NCI-H1092 treated with DMSO at 0.1 percent for 48 hours (cell line): ENCODE measurements around the gene GSTO2.
"Not testable (repeated sequence)": the region's sequence is repeated elsewhere in the genome, so short reads cannot be mapped to it uniquely, and the experiment has no call there.

Source experiments
- DNase-seq: peaks from one replicate; lab custom pipeline; 2025; lab: John Stamatoyannopoulos, UW

GSTO2 gene

DNA sequence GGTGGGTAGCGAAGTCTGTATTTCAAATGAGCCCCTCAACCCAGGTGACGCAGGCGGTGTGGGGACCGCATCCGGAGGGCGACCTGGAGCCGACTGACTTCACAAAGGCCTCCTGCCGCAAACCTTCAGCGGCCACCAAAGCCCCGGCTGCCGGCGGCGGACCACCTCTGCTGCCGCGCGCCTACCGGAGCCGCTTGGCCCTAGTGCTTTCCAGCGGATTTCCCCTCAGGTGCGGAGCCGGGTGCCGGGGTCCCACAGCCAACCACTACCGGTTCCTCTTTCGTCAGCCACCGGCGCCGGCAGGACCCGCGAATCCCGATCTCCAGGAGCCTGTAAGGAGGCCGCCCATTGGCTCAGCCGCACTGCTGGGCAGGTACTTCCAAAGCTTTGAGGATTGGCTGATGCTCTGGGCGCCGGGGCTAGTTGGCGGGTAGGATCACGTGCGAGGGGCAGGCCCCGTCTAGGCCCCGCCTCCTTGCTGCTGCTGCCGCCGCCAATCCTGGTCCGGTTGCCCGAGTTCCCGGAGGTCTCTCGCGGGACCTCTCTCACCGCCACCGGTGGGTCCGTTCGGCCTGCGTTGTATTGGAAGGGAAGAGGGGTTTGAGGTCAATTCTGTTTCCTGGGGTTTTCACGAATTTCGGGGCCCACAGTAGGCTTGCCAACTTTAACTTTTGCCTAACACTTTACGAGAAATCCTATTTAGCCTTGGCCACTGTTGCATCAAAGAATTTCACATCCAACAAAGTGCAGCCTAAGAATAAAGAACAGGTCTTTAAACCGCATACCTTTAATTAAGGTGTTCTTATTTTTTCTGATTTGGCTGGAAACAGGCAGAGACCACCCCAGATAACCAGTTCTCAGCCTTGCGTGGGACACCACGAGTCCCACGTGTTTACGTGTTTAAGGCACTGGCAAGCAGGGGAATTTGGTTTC, at the start of gene GSTO2:
Gene GSTO2, plus strand, starts transcription at position 472 of the 933 bp plus-strand sequence. CDS start 5,732 bp downstream, outside the sequence.
- peak; percentile 97 for DNase-seq

GRCh38 chr10:104220522-104220921, 48.5 kb upstream of the GSTO2 start:
- no peak for DNase-seq

- no peak for DNase-seq
These were observed 45.7 kb upstream of the GSTO2 start for GRCh38 chr10:104223304-104223703.

DNA sequence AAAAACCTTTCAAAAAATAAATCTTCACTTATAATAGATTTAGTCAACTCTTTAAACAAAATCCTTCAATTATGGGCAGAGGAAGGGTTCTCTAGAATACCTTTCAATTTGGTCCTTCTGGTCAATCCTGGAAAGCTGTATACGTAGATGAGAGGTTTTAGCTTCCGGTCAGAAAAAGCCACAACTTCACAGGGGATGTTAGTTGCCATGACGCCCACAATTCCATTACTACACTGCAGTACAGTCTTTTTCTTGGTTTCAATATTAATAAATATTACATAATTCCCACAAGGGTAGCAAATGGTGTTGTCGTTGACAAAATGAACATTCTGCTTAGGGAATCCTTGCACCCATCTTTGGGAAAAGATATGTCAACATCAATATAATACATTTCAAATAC, 38.5 kb upstream of the GSTO2 start:
- DNase-seq = no peak

DNA sequence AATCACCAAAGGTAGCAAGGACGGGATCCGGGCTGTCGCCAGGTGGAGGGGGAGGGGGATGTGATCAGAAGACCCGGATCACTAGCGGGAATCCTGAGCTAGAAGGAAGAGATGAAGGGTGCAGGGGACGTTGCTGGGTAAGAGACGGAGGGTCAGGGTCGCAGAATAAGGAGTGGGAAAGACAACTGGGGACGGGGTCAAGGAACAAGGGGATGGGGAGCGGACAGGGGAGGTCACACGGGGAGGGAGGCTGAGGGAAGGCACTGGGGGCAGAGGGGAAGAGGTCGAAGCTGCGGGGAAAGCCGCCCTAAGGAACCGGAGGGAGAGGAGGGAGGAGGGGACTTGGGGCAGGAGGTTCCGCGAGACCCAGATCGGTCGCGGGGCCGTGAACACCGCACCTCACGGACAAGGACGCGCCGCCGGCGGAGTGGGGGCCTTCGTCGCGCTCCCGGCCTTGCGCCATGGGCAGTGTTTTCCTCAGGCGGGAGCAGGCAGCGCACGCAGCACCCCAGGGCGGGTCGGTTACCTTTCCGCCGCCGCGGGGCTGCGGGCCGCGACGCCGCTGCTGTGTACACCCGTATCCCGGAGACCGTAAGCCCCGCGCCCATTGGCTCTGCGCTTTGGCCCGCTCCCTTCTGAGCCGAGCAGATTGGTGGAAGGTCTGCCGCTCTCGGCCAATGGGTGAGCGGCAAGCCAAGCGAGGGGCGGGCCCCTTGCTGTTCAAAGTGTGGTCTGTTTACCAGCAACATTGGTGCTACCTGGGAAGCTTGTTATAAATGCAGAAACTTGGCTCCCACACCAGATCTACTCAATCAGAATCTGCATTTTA, 37.0 kb upstream of the GSTO2 start, which contains the start of gene CFAP43:
Gene CFAP43, minus strand, starts transcription at position 581 of the 829 bp plus-strand sequence. Its CDS starts 118 bp downstream, at position 463.
- DNase-seq = peak; percentile 84

- no peak for DNase-seq
These were observed 36.3 kb upstream of the GSTO2 start for GRCh38 chr10:104232613-104233102.

- DNase-seq = no peak
These were observed 35.2 kb upstream of the GSTO2 start for GRCh38 chr10:104233817-104234216.

DNA sequence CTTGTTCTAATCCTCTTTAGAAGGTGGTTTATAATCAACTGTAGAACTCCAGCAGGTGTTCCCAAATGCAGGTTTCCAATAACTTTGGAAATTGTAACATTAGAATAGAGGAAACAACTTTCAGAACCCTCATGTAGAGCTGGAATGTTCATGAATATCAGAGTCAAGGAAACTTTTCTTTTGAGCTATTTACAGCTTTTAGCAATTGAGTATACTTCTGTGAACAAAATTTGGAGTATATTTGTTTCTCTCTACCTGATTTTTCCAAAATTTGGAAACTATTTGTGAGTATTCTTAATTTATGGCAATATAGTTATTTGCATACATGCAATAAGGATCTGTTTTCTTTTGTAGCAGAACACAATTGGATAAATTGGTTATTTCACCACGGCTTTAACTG, 34.0 kb upstream of the GSTO2 start:
- DNase-seq = no peak

- DNase-seq = no peak
These were observed 33.2 kb upstream of the GSTO2 start for GRCh38 chr10:104235801-104236200.

- no peak for DNase-seq
These were observed 28.9 kb upstream of the GSTO2 start for GRCh38 chr10:104240078-104240477.

- DNase-seq = no peak
These were observed 26.4 kb upstream of the GSTO2 start for GRCh38 chr10:104242545-104242944.

DNA sequence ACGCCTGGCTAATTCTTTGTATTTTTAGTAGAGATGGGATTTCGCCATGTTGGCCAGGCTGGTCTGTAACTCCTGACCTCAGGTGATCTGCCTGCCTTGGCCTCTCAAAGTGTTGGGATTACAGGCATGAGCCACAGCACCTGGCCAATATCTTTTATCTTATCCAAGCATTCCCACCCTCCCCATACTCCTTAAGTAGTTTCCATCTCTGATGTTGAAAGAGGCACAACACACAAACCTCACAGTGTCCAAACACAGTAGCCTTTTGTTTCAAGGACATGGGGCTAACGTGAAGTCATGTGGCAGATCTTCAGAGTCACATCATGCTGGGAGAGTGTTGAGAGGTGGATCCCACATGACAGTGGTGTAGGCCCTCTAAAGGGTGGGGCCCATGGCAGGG, 26.0 kb upstream of the GSTO2 start:
- not testable (repeated sequence) for DNase-seq

- no peak for DNase-seq
These were observed 25.5 kb upstream of the GSTO2 start for GRCh38 chr10:104243512-104243911.

DNA sequence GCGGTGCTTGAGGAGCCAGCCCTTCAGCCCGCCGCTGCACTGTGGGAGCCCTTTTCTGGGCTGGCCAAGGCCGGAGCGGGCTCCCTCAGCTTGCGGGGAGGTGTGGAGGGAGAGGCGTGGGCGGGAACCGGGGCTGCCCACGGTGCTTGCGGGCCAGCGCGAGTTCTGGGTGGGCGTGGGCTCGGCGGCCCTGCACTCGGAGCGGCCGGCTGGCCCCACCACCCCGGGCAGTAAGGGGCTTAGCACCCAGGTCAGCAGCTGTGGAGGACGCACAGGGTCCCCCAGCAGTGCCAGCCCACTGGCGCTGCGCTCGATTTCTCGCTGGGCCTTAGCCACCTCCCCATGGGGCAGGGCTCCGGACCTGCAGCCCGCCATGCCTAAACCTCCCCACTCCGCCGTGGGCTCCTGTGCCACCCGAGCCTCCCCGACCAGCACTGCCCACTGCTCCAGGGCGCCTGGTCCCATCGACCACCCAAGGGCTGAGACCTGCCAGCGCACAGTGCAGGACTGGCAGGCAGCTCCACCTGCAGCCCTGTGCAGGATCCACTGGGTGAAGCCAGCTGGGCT, 23.8 kb upstream of the GSTO2 start:
- DNase-seq = no peak

GRCh38 chr10:104246976-104247375, 22.0 kb upstream of the GSTO2 start:
- no peak for DNase-seq

DNA sequence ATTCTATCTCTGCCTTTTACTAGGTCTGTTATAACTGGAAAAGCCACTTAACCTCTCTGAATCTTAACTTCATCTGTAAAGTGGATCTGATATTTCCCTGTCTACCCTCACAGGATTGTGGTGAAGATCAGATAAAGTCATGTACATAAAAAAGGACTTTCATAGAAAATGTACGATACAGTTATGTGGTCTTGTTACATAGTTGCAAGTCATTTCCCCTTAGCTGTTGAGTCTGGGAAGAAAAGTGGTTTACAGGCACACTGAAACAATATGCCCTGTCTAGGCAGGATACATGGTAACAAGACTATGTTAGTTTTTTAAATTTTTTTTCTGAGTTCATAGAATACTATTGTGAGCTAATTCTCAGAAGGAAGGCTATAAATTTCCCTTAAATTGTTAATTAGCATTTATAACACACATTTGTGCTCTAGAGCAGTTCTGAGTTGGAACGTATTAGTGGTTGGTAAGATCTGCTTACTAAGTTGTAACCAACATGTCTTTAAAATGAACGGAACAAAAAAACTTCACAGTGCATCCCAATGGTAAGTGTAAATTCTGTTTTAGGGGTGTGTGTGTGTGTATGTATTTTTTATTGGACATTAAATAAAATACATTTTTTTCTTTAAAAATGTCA, 21.4 kb upstream of the GSTO2 start:
- no peak for DNase-seq

DNA sequence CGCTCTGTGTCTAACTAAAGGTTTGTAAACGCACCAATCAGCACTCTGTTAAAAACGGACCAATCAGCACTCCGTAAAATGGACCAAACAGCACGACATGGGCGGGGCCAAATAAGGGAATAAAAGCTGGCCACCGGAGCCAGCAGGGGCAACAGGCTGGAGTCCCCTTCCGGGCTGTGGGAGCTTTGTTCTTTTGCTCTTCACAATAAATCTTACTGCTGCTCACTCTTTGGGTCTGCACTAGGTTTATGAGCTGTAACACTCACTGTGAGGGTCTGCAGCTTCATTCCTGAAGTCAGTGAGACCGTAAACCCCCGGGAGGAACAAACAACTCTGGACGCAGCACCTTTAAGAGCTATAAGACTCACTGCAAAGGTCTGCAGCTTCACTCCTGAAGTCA, 20.1 kb upstream of the GSTO2 start:
- not testable (repeated sequence) for DNase-seq

DNA sequence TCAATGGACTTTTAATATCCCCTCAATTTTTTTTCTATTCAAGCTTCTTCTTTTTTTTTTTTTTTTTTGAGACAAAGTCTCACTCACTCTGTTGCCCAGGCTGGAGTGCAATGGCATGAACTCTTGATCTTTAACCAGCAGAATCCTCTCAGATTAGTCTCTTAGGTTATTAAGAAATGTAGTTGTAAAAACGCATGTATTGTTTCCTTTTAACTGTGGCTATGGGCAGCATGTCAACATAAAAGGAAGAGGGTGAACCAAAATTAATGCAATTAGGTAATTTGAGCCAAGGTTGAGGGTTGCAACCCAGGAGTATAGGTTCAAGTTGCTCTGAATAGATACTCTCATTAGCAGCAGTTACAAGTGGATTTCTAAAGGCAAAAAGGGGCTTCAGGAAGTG, 18.6 kb upstream of the GSTO2 start:
- DNase-seq = no peak

DNA sequence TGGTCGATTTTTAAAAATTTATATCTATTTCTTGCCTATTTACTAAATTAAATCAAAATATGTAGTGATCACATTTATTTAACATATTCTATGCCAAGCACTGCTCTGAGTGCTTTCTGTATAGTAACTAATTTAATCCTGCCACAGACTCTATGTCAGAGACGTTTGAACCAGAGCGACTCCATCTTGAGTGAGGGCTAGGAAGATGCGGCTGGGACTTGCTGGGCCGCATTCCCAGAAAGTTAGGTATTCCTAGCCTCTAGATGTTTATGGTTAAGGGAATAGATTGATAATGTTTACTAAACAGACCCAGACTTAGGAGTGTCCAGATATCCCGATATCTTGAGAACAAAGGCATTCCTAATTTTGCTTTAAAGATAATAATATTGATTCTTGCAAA, 17.5 kb upstream of the GSTO2 start:
- no peak for DNase-seq

DNA sequence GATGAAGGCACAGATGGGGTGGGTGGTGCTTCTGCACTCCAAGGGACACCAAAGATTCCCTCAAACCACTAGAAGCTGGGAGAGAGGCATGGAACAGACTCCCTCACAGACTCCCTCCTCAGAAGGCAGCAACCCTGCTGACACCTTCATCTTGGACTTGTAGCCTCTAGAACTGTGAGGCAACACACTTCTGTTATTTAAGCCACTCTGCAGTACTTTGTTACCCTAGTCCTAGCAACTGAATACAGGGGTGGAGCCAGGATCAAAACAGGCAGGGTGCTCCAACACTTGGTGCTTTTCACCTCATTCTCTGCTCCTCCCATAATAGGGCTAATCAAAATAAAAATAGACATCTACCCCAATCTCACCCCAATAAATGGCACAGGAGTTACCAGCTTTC, 16.6 kb upstream of the GSTO2 start:
- DNase-seq = no peak

GRCh38 chr10:104253106-104253505, 15.9 kb upstream of the GSTO2 start:
- no peak for DNase-seq
